ENCODE measurements around the gene FBXO44.

FBXO44 gene

GRCh38 chr1:11654939-11655808 lies 497 bp downstream of the FBXO44 start:
- Histone ChIP-seq H3K4me3 (ENCODE audit: insufficient read depth, low read depth, low read length) (peak overlapping the region; percentile 57), H3K9me3 (ENCODE audit: control insufficient read depth, low read length) (no peaks in the 10 kb centered on the region), H3K36me3 (ENCODE audit: control insufficient read depth, insufficient read depth, low read length) (no peaks in the 10 kb centered on the region), H3K27me3 (ENCODE audit: control insufficient read depth, insufficient read depth, low read length, poor library complexity, severe bottlenecking) (peaks cover 52% of the 10 kb centered on the region), H3K27ac (ENCODE audit: insufficient read depth, low read depth, low read length, poor library complexity, severe bottlenecking) (no peak overlapping the region), H3K4me1 (ENCODE audit: control insufficient read depth, insufficient read depth, low read length) (peaks cover 9% of the 10 kb centered on the region)
- WGBS, 2 experiments, result 8 to 9% methylated on average over 44 to 45 of the region's 45 CpGs

GRCh38 chr1:11657654-11658053 lies 3.0 kb downstream of the FBXO44 start:
- peaks cover 6% of the 10 kb centered on the region for H3K4me1 ChIP-seq (ENCODE audit: control insufficient read depth, insufficient read depth, low read length)
- WGBS, 2 experiments, result 91 to 92% methylated on average over 4 of the region's 6 CpGs
- no peaks in the 10 kb centered on the region for H3K9me3 ChIP-seq (ENCODE audit: control insufficient read depth, low read length)
- peaks cover 33% of the 10 kb centered on the region for H3K27me3 ChIP-seq (ENCODE audit: control insufficient read depth, insufficient read depth, low read length, poor library complexity, severe bottlenecking)
- H3K36me3 ChIP-seq (ENCODE audit: control insufficient read depth, insufficient read depth, low read length), result no peaks in the 10 kb centered on the region
- no peak overlapping the region for H3K27ac ChIP-seq (ENCODE audit: insufficient read depth, low read depth, low read length, poor library complexity, severe bottlenecking)
- H3K4me3 ChIP-seq (ENCODE audit: insufficient read depth, low read depth, low read length), result no peak overlapping the region

DNA sequence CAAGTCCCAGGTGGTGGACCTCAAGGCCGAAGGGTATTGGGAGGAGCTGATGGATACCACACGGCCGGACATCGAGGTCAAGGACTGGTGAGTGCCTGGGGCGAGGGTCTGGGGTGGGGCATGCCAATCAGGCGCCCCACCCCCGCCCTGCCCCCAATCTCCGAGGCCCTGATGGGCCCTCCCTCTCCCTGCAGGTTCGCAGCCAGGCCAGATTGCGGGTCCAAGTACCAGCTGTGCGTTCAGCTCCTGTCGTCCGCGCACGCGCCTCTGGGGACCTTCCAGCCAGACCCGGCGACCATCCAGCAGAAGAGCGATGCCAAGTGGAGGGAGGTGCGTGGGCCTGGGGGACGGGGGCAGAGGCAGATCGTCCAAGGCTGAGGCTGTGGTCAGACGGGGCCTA lies 3.9 kb downstream of the FBXO44 start:
- Histone ChIP-seq H3K27me3 (ENCODE audit: control insufficient read depth, insufficient read depth, low read length, poor library complexity, severe bottlenecking) (peaks cover 28% of the 10 kb centered on the region), H3K4me3 (ENCODE audit: insufficient read depth, low read depth, low read length) (no peak overlapping the region), H3K9me3 (ENCODE audit: control insufficient read depth, low read length) (no peaks in the 10 kb centered on the region), H3K27ac (ENCODE audit: insufficient read depth, low read depth, low read length, poor library complexity, severe bottlenecking) (no peak overlapping the region), H3K4me1 (ENCODE audit: control insufficient read depth, insufficient read depth, low read length) (peaks cover 6% of the 10 kb centered on the region), H3K36me3 (ENCODE audit: control insufficient read depth, insufficient read depth, low read length) (no peaks in the 10 kb centered on the region)
- WGBS, 2 experiments, result 94 to 96% methylated on average over 23 of the region's 23 CpGs

- H3K36me3 ChIP-seq (ENCODE audit: control insufficient read depth, insufficient read depth, low read length), result no peaks in the 10 kb centered on the region
- peaks cover 30% of the 10 kb centered on the region for H3K27me3 ChIP-seq (ENCODE audit: control insufficient read depth, insufficient read depth, low read length, poor library complexity, severe bottlenecking)
- H3K27ac ChIP-seq (ENCODE audit: insufficient read depth, low read depth, low read length, poor library complexity, severe bottlenecking), result no peak overlapping the region
- H3K4me3 ChIP-seq (ENCODE audit: insufficient read depth, low read depth, low read length), result no peak overlapping the region
- WGBS, 2 experiments, result 94 to 96% methylated on average over 4 of the region's 4 CpGs
- no peaks in the 10 kb centered on the region for H3K9me3 ChIP-seq (ENCODE audit: control insufficient read depth, low read length)
- peaks cover 6% of the 10 kb centered on the region for H3K4me1 ChIP-seq (ENCODE audit: control insufficient read depth, insufficient read depth, low read length)
Measured at GRCh38 chr1:11659748-11660147, 5.1 kb downstream of the FBXO44 start.

DNA sequence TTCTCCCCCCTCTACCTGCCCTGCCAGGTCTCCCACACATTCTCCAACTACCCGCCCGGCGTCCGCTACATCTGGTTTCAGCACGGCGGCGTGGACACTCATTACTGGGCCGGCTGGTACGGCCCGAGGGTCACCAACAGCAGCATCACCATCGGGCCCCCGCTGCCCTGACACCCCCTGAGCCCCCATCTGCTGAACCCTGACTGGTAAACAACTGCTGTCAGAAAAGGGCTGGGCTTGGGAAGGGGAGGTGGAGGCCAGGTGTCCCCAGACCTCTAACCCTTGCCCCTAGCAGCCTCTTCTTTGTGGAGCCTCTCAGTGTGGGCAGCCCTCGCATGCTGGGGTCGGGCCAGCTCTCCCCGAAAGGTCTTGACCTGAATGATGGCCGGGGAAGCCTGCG lies 6.4 kb downstream of the FBXO44 start:
- WGBS, 2 experiments, result 95% methylated on average over 17 of the region's 17 CpGs
- Histone ChIP-seq H3K4me1 (ENCODE audit: control insufficient read depth, insufficient read depth, low read length) (no peaks in the 10 kb centered on the region), H3K4me3 (ENCODE audit: insufficient read depth, low read depth, low read length) (no peak overlapping the region), H3K36me3 (ENCODE audit: control insufficient read depth, insufficient read depth, low read length) (no peaks in the 10 kb centered on the region), H3K9me3 (ENCODE audit: control insufficient read depth, low read length) (no peaks in the 10 kb centered on the region), H3K27me3 (ENCODE audit: control insufficient read depth, insufficient read depth, low read length, poor library complexity, severe bottlenecking) (peaks cover 30% of the 10 kb centered on the region), H3K27ac (ENCODE audit: insufficient read depth, low read depth, low read length, poor library complexity, severe bottlenecking) (no peak overlapping the region)

GRCh38 chr1:11664336-11665065 lies 9.8 kb downstream of the FBXO44 start:
- no peak overlapping the region for H3K27ac ChIP-seq (ENCODE audit: insufficient read depth, low read depth, low read length, poor library complexity, severe bottlenecking)
- H3K9me3 ChIP-seq (ENCODE audit: control insufficient read depth, low read length), result no peaks in the 10 kb centered on the region
- H3K27me3 ChIP-seq (ENCODE audit: control insufficient read depth, insufficient read depth, low read length, poor library complexity, severe bottlenecking), result peaks cover 30% of the 10 kb centered on the region
- no peaks in the 10 kb centered on the region for H3K36me3 ChIP-seq (ENCODE audit: control insufficient read depth, insufficient read depth, low read length)
- H3K4me1 ChIP-seq (ENCODE audit: control insufficient read depth, insufficient read depth, low read length), result no peaks in the 10 kb centered on the region
- 4 to 5% methylated on average over 66 of the region's 66 CpGs for WGBS, 2 experiments
- peak overlapping the region; percentile 28 for H3K4me3 ChIP-seq (ENCODE audit: insufficient read depth, low read depth, low read length)

- peaks cover 20% of the 10 kb centered on the region for H3K27me3 ChIP-seq (ENCODE audit: control insufficient read depth, insufficient read depth, low read length, poor library complexity, severe bottlenecking)
- no peak overlapping the region for H3K4me3 ChIP-seq (ENCODE audit: insufficient read depth, low read depth, low read length)
- 94 to 95% methylated on average over 14 of the region's 14 CpGs for WGBS, 2 experiments
- H3K36me3 ChIP-seq (ENCODE audit: control insufficient read depth, insufficient read depth, low read length), result peaks cover 9% of the 10 kb centered on the region
- H3K4me1 ChIP-seq (ENCODE audit: control insufficient read depth, insufficient read depth, low read length), result no peaks in the 10 kb centered on the region
- H3K27ac ChIP-seq (ENCODE audit: insufficient read depth, low read depth, low read length, poor library complexity, severe bottlenecking), result no peak overlapping the region
- no peaks in the 10 kb centered on the region for H3K9me3 ChIP-seq (ENCODE audit: control insufficient read depth, low read length)
Measured at GRCh38 chr1:11668516-11668915, 13.8 kb downstream of the FBXO44 start.

- Histone ChIP-seq H3K9me3 (ENCODE audit: control insufficient read depth, low read length) (no peaks in the 10 kb centered on the region), H3K36me3 (ENCODE audit: control insufficient read depth, insufficient read depth, low read length) (peaks cover 25% of the 10 kb centered on the region), H3K4me3 (ENCODE audit: insufficient read depth, low read depth, low read length) (no peak overlapping the region), H3K27me3 (ENCODE audit: control insufficient read depth, insufficient read depth, low read length, poor library complexity, severe bottlenecking) (no peaks in the 10 kb centered on the region), H3K27ac (ENCODE audit: insufficient read depth, low read depth, low read length, poor library complexity, severe bottlenecking) (no peak overlapping the region), H3K4me1 (ENCODE audit: control insufficient read depth, insufficient read depth, low read length) (no peaks in the 10 kb centered on the region)
- WGBS, 2 experiments, result 86 to 89% methylated on average over 6 of the region's 6 CpGs
Measured at GRCh38 chr1:11670747-11671146, 16.1 kb downstream of the FBXO44 start.

DNA sequence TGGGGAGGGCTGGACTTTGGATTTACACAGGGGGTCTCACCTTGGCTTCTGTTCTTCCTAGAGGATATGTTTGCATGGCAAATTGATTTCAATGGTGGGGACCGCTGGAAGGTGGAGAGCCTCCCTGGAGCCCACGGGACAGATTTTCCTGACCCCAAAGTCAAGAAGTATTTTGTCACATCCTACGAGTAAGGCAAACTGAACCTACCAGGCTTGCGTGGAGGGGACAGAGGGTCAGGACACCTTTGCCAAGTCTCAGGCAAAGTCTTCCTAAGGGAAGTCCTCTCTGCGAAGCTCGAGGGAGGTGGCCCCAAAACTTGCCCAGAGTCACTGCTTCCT lies 16.5 kb downstream of the FBXO44 start:
- no peak overlapping the region for H3K4me3 ChIP-seq (ENCODE audit: insufficient read depth, low read depth, low read length)
- H3K9me3 ChIP-seq (ENCODE audit: control insufficient read depth, low read length), result no peaks in the 10 kb centered on the region
- peaks cover 29% of the 10 kb centered on the region for H3K36me3 ChIP-seq (ENCODE audit: control insufficient read depth, insufficient read depth, low read length)
- H3K4me1 ChIP-seq (ENCODE audit: control insufficient read depth, insufficient read depth, low read length), result no peaks in the 10 kb centered on the region
- H3K27me3 ChIP-seq (ENCODE audit: control insufficient read depth, insufficient read depth, low read length, poor library complexity, severe bottlenecking), result no peaks in the 10 kb centered on the region
- WGBS, 2 experiments, result 95 to 98% methylated on average over 6 of the region's 6 CpGs
- H3K27ac ChIP-seq (ENCODE audit: insufficient read depth, low read depth, low read length, poor library complexity, severe bottlenecking), result no peak overlapping the region

DNA sequence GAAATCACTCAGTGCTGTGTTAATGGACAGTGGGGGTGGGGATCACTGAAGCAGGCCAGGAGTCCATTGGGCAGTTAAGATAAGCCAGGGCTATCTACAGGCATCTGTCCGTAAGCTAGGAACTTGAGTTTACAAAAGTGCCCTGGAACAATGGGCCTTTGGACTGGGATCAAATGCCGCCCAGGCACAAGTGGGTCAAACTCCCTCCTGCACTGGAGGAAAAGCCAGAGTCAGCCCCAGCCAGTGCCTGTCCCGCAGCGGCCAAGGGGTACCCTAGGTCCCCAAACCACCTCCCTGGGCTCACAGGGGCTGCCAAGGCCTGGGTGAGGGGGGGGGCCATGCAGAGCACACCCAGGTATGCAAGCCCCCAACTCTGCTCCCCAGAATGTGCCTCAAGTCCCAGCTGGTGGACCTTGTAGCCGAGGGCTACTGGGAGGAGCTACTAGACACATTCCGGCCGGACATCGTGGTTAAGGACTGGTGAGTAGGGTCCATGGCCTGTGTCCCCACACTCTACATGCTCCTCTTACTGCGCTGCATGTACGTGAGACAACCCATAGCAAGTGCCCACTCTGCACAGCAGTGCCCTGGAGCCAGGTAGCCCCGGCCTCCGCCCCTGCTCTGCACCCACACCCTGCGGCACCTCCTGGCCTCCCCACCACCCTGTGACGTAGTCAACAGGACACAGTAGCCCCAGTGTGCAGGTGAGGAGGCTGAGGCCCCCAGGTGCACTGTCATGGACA lies 17.0 kb downstream of the FBXO44 start:
- H3K27me3 ChIP-seq (ENCODE audit: control insufficient read depth, insufficient read depth, low read length, poor library complexity, severe bottlenecking), result no peaks in the 10 kb centered on the region
- 95 to 97% methylated on average over 14 of the region's 14 CpGs for WGBS, 2 experiments
- no peak overlapping the region for H3K27ac ChIP-seq (ENCODE audit: insufficient read depth, low read depth, low read length, poor library complexity, severe bottlenecking)
- H3K4me1 ChIP-seq (ENCODE audit: control insufficient read depth, insufficient read depth, low read length), result no peaks in the 10 kb centered on the region
- H3K9me3 ChIP-seq (ENCODE audit: control insufficient read depth, low read length), result no peaks in the 10 kb centered on the region
- no peak overlapping the region for H3K4me3 ChIP-seq (ENCODE audit: insufficient read depth, low read depth, low read length)
- H3K36me3 ChIP-seq (ENCODE audit: control insufficient read depth, insufficient read depth, low read length), result peaks cover 32% of the 10 kb centered on the region
